Parathyroid adenoma (tissue), 2 donors: ENCODE data around the gene ME2.
"Not testable (repeated sequence)": the region's sequence is repeated elsewhere in the genome, so short reads cannot be mapped to it uniquely, and the experiment has no call there.

ENCODE experiments used
- H2AFZ ChIP-seq: fragments of 300-600 bp; sonication (generic); one replicate; pipeline ENCODE4 v1.7.0; 2017; ENCODE audit warnings: antibody characterized with exemption, mild to moderate bottlenecking
- H3K27ac ChIP-seq: fragments of 300-600 bp; sonication (generic); one replicate; pipeline ENCODE4 v1.7.0; 2017
- H3K27me3 ChIP-seq: fragments of 300-600 bp; sonication (generic); one replicate; pipeline ENCODE4 v1.7.0; 2017; ENCODE audit warnings: low read length; ENCODE audit not compliant: control insufficient read depth, insufficient read depth
- H3K36me3 ChIP-seq: fragments of 300-600 bp; sonication (generic); one replicate; pipeline ENCODE4 v1.7.0; 2017; ENCODE audit warnings: low read length; ENCODE audit not compliant: control insufficient read depth, insufficient read depth
- H3K4me1 ChIP-seq: fragments of 300-600 bp; sonication (generic); one replicate; pipeline ENCODE4 v1.7.0; 2017; ENCODE audit warnings: control low read depth
- H3K4me2 ChIP-seq: fragments of 300-600 bp; sonication (generic); one replicate; pipeline ENCODE4 v1.7.0; 2017; ENCODE audit warnings: low read length
- H3K4me3 ChIP-seq: fragments of 300-600 bp; sonication (generic); one replicate; pipeline ENCODE4 v1.7.0; 2017; ENCODE audit warnings: low read depth, low read length
- H3K79me2 ChIP-seq: fragments of 300-600 bp; sonication (generic); one replicate; pipeline ENCODE4 v1.7.0; 2017; ENCODE audit warnings: control low read depth
- H3K9ac ChIP-seq: fragments of 300-600 bp; sonication (generic); one replicate; pipeline ENCODE4 v1.7.0; 2017; ENCODE audit warnings: mild to moderate bottlenecking
- H3K9me3 ChIP-seq: fragments of 300-600 bp; sonication (generic); one replicate; pipeline ENCODE4 v1.7.0; 2017; ENCODE audit warnings: low read length; ENCODE audit not compliant: control insufficient read depth
- CTCF ChIP-seq: fragments of 300-600 bp; sonication (generic); IDR thresholded peaks from one replicate; pipeline ENCODE4 v1.7.0; 2017; ENCODE audit warnings: antibody characterized with exemption, mild to moderate bottlenecking
- donor health status: primary hyperparathyroidism.

ME2 gene

GRCh38 chr18:50994031-50994430, 115.1 kb downstream of the ME2 start:
- no peaks in the 10 kb centered on the region for H3K4me1 ChIP-seq
- no peaks in the 10 kb centered on the region for H3K9me3 ChIP-seq
- H3K79me2 ChIP-seq: peaks cover 4% of the 10 kb centered on the region
- H3K4me3 ChIP-seq: no peak overlapping the region
- H2AFZ ChIP-seq: no peak overlapping the region
- H3K9ac ChIP-seq: no peak overlapping the region
- no peaks in the 10 kb centered on the region for H3K27me3 ChIP-seq
- H3K4me2 ChIP-seq: no peak overlapping the region
- no peaks in the 10 kb centered on the region for H3K36me3 ChIP-seq
- no peak overlapping the region for H3K27ac ChIP-seq
- TF ChIP-seq CTCF: no peak

GRCh38 chr18:51003174-51003573, 124.3 kb downstream of the ME2 start:
- not testable (repeated sequence) for H3K9me3 ChIP-seq, H3K4me2 ChIP-seq, H3K27ac ChIP-seq, H3K36me3 ChIP-seq, H3K4me3 ChIP-seq, H3K9ac ChIP-seq, H2AFZ ChIP-seq, H3K27me3 ChIP-seq, H3K79me2 ChIP-seq, H3K4me1 ChIP-seq
